B cell (primary cell): Measurements from ENCODE around the gene OLFML1.

Experiments
- EZH2 ChIP-seq: IDR thresholded peaks from 2 replicates; pipeline ENCODE4 v1.6.1; 2012; ENCODE audit warnings: borderline replicate concordance, low read depth, mild to moderate bottlenecking, moderate library complexity, low read length; ENCODE audit not compliant: insufficient read depth, poor library complexity, severe bottlenecking
- TF ChIP-seq, protein P1 (sequence below): fragments of 200-600 bp; IDR thresholded peaks from one replicate; pipeline ENCODE4 v1.8.0; 2022; ENCODE audit warnings: antibody characterized with exemption, mild to moderate bottlenecking

DNA sequence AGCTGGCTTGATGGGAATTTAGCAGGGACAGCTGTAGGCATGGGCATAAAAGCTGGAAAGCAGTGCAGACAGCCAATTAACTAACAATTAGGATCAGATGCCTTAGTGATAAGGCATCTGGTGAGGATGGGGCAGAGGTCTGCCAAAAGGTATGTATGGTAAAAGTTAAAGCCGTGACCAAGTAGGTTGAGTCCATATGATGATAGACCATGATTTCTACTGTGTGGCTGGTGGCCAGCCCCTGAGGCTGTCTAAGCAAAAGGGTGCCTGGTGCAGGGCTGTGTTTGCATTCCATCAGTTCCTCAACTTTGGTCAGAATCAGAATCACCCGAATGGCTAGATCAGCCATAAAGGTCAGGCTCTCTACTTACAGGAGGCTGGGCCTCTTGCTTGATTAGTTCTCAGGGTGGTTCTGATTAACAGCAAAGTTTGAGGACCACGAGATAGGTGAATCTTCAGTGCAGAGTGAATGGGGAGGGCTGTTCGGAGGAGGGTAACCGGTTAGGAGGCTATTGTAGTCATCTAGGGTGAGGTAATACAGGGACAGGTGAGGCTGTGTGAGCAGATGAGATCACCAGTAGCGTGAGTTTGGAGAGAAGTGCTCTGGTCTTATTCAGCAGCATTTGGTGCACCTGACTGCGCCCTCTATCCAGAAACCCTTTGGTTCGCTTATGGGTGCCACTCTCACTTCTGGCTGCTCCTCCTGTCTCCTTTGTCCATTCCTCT lies 55.7 kb downstream of the OLFML1 start:
- no peak for TF ChIP-seq EZH2
- TF ChIP-seq, protein P1, sequence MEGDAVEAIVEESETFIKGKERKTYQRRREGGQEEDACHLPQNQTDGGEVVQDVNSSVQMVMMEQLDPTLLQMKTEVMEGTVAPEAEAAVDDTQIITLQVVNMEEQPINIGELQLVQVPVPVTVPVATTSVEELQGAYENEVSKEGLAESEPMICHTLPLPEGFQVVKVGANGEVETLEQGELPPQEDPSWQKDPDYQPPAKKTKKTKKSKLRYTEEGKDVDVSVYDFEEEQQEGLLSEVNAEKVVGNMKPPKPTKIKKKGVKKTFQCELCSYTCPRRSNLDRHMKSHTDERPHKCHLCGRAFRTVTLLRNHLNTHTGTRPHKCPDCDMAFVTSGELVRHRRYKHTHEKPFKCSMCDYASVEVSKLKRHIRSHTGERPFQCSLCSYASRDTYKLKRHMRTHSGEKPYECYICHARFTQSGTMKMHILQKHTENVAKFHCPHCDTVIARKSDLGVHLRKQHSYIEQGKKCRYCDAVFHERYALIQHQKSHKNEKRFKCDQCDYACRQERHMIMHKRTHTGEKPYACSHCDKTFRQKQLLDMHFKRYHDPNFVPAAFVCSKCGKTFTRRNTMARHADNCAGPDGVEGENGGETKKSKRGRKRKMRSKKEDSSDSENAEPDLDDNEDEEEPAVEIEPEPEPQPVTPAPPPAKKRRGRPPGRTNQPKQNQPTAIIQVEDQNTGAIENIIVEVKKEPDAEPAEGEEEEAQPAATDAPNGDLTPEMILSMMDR: no peak
